Measurements from ENCODE around the gene KLC4. TPM values are rescaled to one million over a fixed set of nuclear protein-coding genes. Genes with fewer than 3 reads are reported as not detected.

KLC4 gene
- total RNA-seq, 2 experiments from 2014 or later: 10.6 to 11.5 TPM

GRCh38 chr6:43082806-43083655 is 23.6 kb downstream of the KLC4 start:
- POLR2A ChIA-PET: no interaction called here
- Mint-ChIP-seq H3K4me3 (no peak overlapping the region), H3K4me1 (ENCODE audit: low read depth) (peaks cover 6% of the 10 kb centered on the region), H3K9me3 (no peaks in the 10 kb centered on the region), H3K36me3 (ENCODE audit: low read depth) (no peaks in the 10 kb centered on the region), H3K27ac (no peak overlapping the region), H3K27me3 (peaks cover 3% of the 10 kb centered on the region)
- DNase-seq (no peak), ATAC-seq (no peak)
- CTCF ChIA-PET: interaction anchor here (2.2 kb wide), 1 partner anchor 61 kb away, joined by 5 read pairs; no protein-coding TSS in a partner anchor
- intact Hi-C loops (cut with micrococcal nuclease): no loop called here
- TF ChIP-seq, protein P1, sequence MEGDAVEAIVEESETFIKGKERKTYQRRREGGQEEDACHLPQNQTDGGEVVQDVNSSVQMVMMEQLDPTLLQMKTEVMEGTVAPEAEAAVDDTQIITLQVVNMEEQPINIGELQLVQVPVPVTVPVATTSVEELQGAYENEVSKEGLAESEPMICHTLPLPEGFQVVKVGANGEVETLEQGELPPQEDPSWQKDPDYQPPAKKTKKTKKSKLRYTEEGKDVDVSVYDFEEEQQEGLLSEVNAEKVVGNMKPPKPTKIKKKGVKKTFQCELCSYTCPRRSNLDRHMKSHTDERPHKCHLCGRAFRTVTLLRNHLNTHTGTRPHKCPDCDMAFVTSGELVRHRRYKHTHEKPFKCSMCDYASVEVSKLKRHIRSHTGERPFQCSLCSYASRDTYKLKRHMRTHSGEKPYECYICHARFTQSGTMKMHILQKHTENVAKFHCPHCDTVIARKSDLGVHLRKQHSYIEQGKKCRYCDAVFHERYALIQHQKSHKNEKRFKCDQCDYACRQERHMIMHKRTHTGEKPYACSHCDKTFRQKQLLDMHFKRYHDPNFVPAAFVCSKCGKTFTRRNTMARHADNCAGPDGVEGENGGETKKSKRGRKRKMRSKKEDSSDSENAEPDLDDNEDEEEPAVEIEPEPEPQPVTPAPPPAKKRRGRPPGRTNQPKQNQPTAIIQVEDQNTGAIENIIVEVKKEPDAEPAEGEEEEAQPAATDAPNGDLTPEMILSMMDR (IDR thresholded peaks at IDR 0.05): no peak

GRCh38 chr6:43086022-43086658 is 26.7 kb downstream of the KLC4 start:
- Mint-ChIP-seq H3K4me3 (no peak overlapping the region), H3K27me3 (peaks cover 1% of the 10 kb centered on the region), H3K36me3 (ENCODE audit: low read depth) (no peaks in the 10 kb centered on the region), H3K4me1 (ENCODE audit: low read depth) (peaks cover 6% of the 10 kb centered on the region), H3K9me3 (no peaks in the 10 kb centered on the region), H3K27ac (no peak overlapping the region)
- TF ChIP-seq, protein P1 (IDR thresholded peaks at IDR 0.05): no peak
- DNase-seq (peak; percentile 51), ATAC-seq (peak; percentile 94)
- ChIA-PET CTCF (no interaction called here), POLR2A (interaction anchor here (1.1 kb wide), 1 partner anchor 49 kb away, joined by 3 read pairs; no protein-coding TSS in a partner anchor)
- intact Hi-C loops (cut with micrococcal nuclease): no loop called here

DNA sequence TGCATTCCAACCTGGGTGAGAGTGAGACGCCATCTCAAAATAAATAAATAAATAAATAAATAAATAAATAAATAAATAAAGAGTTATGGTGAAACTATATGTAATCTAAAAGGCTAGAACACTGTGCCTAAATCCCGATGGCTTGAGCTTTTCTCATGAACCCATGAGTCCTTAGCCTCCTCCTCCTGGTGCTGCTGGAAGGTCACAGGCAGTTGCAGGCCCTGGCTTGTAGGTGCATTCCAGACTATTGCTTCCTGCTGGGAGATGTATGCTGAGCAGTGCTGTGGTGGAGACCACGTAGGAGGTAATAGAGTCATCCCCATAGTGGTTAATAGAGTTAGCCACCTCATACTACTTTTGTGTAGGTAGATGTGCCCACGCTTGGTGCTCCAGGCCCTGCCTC is 29.2 kb downstream of the KLC4 start:
- DNase-seq: no peak
- intact Hi-C loops (cut with micrococcal nuclease): no loop called here
- ChIA-PET CTCF (interaction anchor here (1.4 kb wide), 1 partner anchor 10 kb away, joined by 3 read pairs; no protein-coding TSS in a partner anchor), POLR2A (interaction anchor here (0.7 to 1.0 kb wide), 2 partner anchors 44 to 56 kb away, joined by 3 read pairs; no protein-coding TSS in a partner anchor)
- Mint-ChIP-seq H3K9me3 (no peaks in the 10 kb centered on the region), H3K27ac (no peak overlapping the region), H3K4me3 (no peak overlapping the region), H3K36me3 (ENCODE audit: low read depth) (no peaks in the 10 kb centered on the region), H3K4me1 (ENCODE audit: low read depth) (peaks cover 8% of the 10 kb centered on the region), H3K27me3 (peaks cover 1% of the 10 kb centered on the region)
- TF ChIP-seq, protein P1 (IDR thresholded peaks at IDR 0.05): no peak
- peak; percentile 25 for ATAC-seq

GRCh38 chr6:43089467-43089866 is 30.0 kb downstream of the KLC4 start:
- H3K27me3 Mint-ChIP-seq: peaks cover 1% of the 10 kb centered on the region
- ChIA-PET CTCF (interaction anchor here (1.4 kb wide), 1 partner anchor 10 kb away, joined by 3 read pairs; no protein-coding TSS in a partner anchor), POLR2A (interaction anchor here (0.6 to 0.7 kb wide), 2 partner anchors 85 to 236 kb away, joined by 3 read pairs; no protein-coding TSS in a partner anchor)
- ATAC-seq: no peak
- H3K9me3 Mint-ChIP-seq: no peaks in the 10 kb centered on the region
- no peaks in the 10 kb centered on the region for H3K36me3 Mint-ChIP-seq (ENCODE audit: low read depth)
- no peak overlapping the region for H3K4me3 Mint-ChIP-seq
- TF ChIP-seq, protein P1 (IDR thresholded peaks at IDR 0.05): no peak
- peaks cover 8% of the 10 kb centered on the region for H3K4me1 Mint-ChIP-seq (ENCODE audit: low read depth)
- no peak overlapping the region for H3K27ac Mint-ChIP-seq
- no peak for DNase-seq
- intact Hi-C loops (cut with micrococcal nuclease): no loop called here

Data from activated CD8-positive, alpha-beta T cell treated with anti-CD3 and anti-CD28 coated beads for 36 hours (primary cell).